ENCODE results near the gene ANOS1. TPM values are rescaled to one million over a fixed set of nuclear protein-coding genes. Genes with fewer than 3 reads are reported as not detected.

ANOS1 gene
- total RNA-seq, 1 experiment from 2014 or later = 0.18 TPM

GRCh38 chrX:8565729-8566128 is 166.2 kb downstream of the ANOS1 start:
- Histone ChIP-seq H3K27me3 (ENCODE audit: control insufficient read depth, insufficient read depth, low read length) (no peaks in the 10 kb centered on the region), H3K4me3 (ENCODE audit: low read depth in 2 of 2, low read length in 2 of 2) (no peak overlapping the region), H3K27ac (ENCODE audit: low read length) (no peak overlapping the region), H3K36me3 (ENCODE audit: control insufficient read depth, insufficient read depth, low read length) (no peaks in the 10 kb centered on the region), H3K4me1 (ENCODE audit: control insufficient read depth, insufficient read depth, low read length) (no peaks in the 10 kb centered on the region), H3K9me3 (ENCODE audit: control insufficient read depth, insufficient read depth, low read depth, low read length) (no peaks in the 10 kb centered on the region)
- no TSS peak for BruUV-seq (replicated peaks)
- in situ Hi-C loops (cut with HindIII; ENCODE audit: low pct_unique_long_range_greater_than_20kb, low sequenced_read_pairs) (no loop called here), intact Hi-C loops (cut with micrococcal nuclease; ENCODE audit: unreplicated experiment) (no loop called here)
- POLR2A ChIA-PET = no interaction called here
- CTCF ChIA-PET = no interaction called here
- DNase-seq (ENCODE audit: low read depth, low spot score) (no peak), ATAC-seq (no peak)
- TF ChIP-seq REST (IDR thresholded peaks at IDR 0.05; ENCODE audit: insufficient read depth in 1 of 2, low read depth in 2 of 2, low read length in 1 of 2) (no peak), CTCF (IDR thresholded peaks at IDR 0.05) (no peak), TCF7L2 (IDR thresholded peaks at IDR 0.05; ENCODE audit: low read depth, low read length) (no peak), POLR2AphosphoS5 (IDR thresholded peaks at IDR 0.05; ENCODE audit: low read depth, low read length) (no peak), SIN3A (IDR thresholded peaks at IDR 0.05; ENCODE audit: borderline replicate concordance, insufficient read depth, low read depth, low read length) (no peak)

GRCh38 chrX:8548446-8548845 is 183.5 kb downstream of the ANOS1 start:
- H3K36me3 ChIP-seq (ENCODE audit: control insufficient read depth, insufficient read depth, low read length) = no peaks in the 10 kb centered on the region
- ChIA-PET POLR2A (no interaction called here), CTCF (no interaction called here)
- TF ChIP-seq CTCF (IDR thresholded peaks at IDR 0.05) = no peak
- no peak for TF ChIP-seq SIN3A (IDR thresholded peaks at IDR 0.05; ENCODE audit: borderline replicate concordance, insufficient read depth, low read depth, low read length)
- no peak for TF ChIP-seq POLR2AphosphoS5 (IDR thresholded peaks at IDR 0.05; ENCODE audit: low read depth, low read length)
- no peak for TF ChIP-seq REST (IDR thresholded peaks at IDR 0.05; ENCODE audit: insufficient read depth in 1 of 2, low read depth in 2 of 2, low read length in 1 of 2)
- no peak for TF ChIP-seq TCF7L2 (IDR thresholded peaks at IDR 0.05; ENCODE audit: low read depth, low read length)
- no peak overlapping the region for H3K27ac ChIP-seq (ENCODE audit: low read length)
- no TSS peak for BruUV-seq (replicated peaks)
- intact Hi-C loops (cut with micrococcal nuclease; ENCODE audit: unreplicated experiment) (no loop called here), in situ Hi-C loops (cut with HindIII; ENCODE audit: low pct_unique_long_range_greater_than_20kb, low sequenced_read_pairs) (no loop called here)
- H3K27me3 ChIP-seq (ENCODE audit: control insufficient read depth, insufficient read depth, low read length) = no peaks in the 10 kb centered on the region
- H3K4me1 ChIP-seq (ENCODE audit: control insufficient read depth, insufficient read depth, low read length) = no peaks in the 10 kb centered on the region
- no peaks in the 10 kb centered on the region for H3K9me3 ChIP-seq (ENCODE audit: control insufficient read depth, insufficient read depth, low read depth, low read length)
- DNase-seq (ENCODE audit: low read depth, low spot score) (no peak), ATAC-seq (no peak)
- no peak overlapping the region for H3K4me3 ChIP-seq (ENCODE audit: low read depth in 2 of 2, low read length in 2 of 2)

Measured in Panc1 (cell line).